ENCODE results near the gene NRL. TPM values are rescaled to one million over a fixed set of nuclear protein-coding genes. Genes with fewer than 3 reads are reported as not detected.

NRL gene
- total RNA-seq, 1 donor from 2014 or later: 1.6 TPM

Other genes with a start within 250 kb of the NRL start
- 42.7 and 43.4 TPM in 2 replicates for gene DHRS4, start 161.2 kb downstream of the NRL start, total RNA-seq
- gene DHRS4L2, start 126.0 kb downstream of the NRL start, total RNA-seq: 9.4 and 9.5 TPM in 2 replicates
- under 0.01 TPM in 1 of 2 replicates, not detected in the other for gene CARMIL3, start 62.9 kb downstream of the NRL start, total RNA-seq
- gene CPNE6, start 43.4 kb downstream of the NRL start, total RNA-seq: not detected in 2 replicates
- 7.6 and 9.7 TPM in 2 replicates for gene PCK2, start 20.6 kb downstream of the NRL start, total RNA-seq
- gene DCAF11, start 172 bp downstream of the NRL start, total RNA-seq: 59.9 and 77.8 TPM in 2 replicates
- 0.20 and 0.44 TPM in 2 replicates for gene FITM1, start 15.7 kb upstream of the NRL start, total RNA-seq
- gene PSME1, start 21.2 kb upstream of the NRL start, total RNA-seq: 114 TPM in 2 replicates
- gene EMC9, start 26.6 kb upstream of the NRL start, total RNA-seq: 13.9 and 20.4 TPM in 2 replicates
- gene PSME2, start 31.7 kb upstream of the NRL start, total RNA-seq: 114 and 139 TPM in 2 replicates
- gene RNF31, start 32.5 kb upstream of the NRL start, total RNA-seq: 21.1 and 23.2 TPM in 2 replicates
- gene IRF9, start 46.3 kb upstream of the NRL start, total RNA-seq: 41.6 and 42.9 TPM in 2 replicates
- gene REC8, start 57.1 kb upstream of the NRL start, total RNA-seq: 1.1 and 1.2 TPM in 2 replicates
- gene IPO4, start 73.9 kb upstream of the NRL start, total RNA-seq: 24.4 and 25.7 TPM in 2 replicates
- 30.5 and 46.2 TPM in 2 replicates for gene TM9SF1, start 80.5 kb upstream of the NRL start, total RNA-seq
- not detected in 2 replicates for gene TSSK4, start 90.7 kb upstream of the NRL start, total RNA-seq
- gene CHMP4A, start 98.5 kb upstream of the NRL start, total RNA-seq: 12.2 and 16.3 TPM in 2 replicates
- 8.3 and 13.7 TPM in 2 replicates for gene MDP1, start 101.1 kb upstream of the NRL start, total RNA-seq
- 193 and 210 TPM in 2 replicates for gene NEDD8, start 117.4 kb upstream of the NRL start, total RNA-seq
- 87.6 and 109 TPM in 2 replicates for gene GMPR2, start 118.0 kb upstream of the NRL start, total RNA-seq
- 34.9 and 63.5 TPM in 2 replicates for gene TINF2, start 127.7 kb upstream of the NRL start, total RNA-seq
- under 0.01 and 0.20 TPM in 2 replicates for gene TGM1, start 148.2 kb upstream of the NRL start, total RNA-seq
- 11.8 and 17.3 TPM in 2 replicates for gene RABGGTA, start 156.6 kb upstream of the NRL start, total RNA-seq
- 6.3 and 8.7 TPM in 2 replicates for gene DHRS1, start 184.8 kb upstream of the NRL start, total RNA-seq
- gene NOP9, start 184.9 kb upstream of the NRL start, total RNA-seq: 15.7 and 20.4 TPM in 2 replicates
- 1.3 and 2.6 TPM in 2 replicates for gene CIDEB, start 193.0 kb upstream of the NRL start, total RNA-seq
- gene LTB4R2, start 195.2 kb upstream of the NRL start, total RNA-seq: 2.0 and 2.8 TPM in 2 replicates
- gene LTB4R, start 196.6 kb upstream of the NRL start, total RNA-seq: 2.0 and 2.2 TPM in 2 replicates
- 34.9 and 60.1 TPM in 2 replicates for gene ADCY4, start 220.1 kb upstream of the NRL start, total RNA-seq
- gene RIPK3, start 225.0 kb upstream of the NRL start, total RNA-seq: 0.60 and 0.65 TPM in 2 replicates

All from lung microvascular endothelial cell (primary cell).